DND-41 (cell line): Measurements from ENCODE around the gene SCLY.

Experiments used
- CTCF ChIP-seq: IDR thresholded peaks from 2 replicates; pipeline ENCODE4 v1.5.1; 2012; ENCODE audit warnings: borderline replicate concordance, low read length, moderate library complexity, mild to moderate bottlenecking; ENCODE audit not compliant: poor library complexity, severe bottlenecking; ENCODE audit errors: extremely low read depth
- EZH2 ChIP-seq: IDR thresholded peaks from 3 replicates; pipeline ENCODE4 v1.6.1; 2012; ENCODE audit warnings: borderline replicate concordance, low read depth, mild to moderate bottlenecking, moderate library complexity, low read length, inconsistent platforms; ENCODE audit not compliant: severe bottlenecking

DNA sequence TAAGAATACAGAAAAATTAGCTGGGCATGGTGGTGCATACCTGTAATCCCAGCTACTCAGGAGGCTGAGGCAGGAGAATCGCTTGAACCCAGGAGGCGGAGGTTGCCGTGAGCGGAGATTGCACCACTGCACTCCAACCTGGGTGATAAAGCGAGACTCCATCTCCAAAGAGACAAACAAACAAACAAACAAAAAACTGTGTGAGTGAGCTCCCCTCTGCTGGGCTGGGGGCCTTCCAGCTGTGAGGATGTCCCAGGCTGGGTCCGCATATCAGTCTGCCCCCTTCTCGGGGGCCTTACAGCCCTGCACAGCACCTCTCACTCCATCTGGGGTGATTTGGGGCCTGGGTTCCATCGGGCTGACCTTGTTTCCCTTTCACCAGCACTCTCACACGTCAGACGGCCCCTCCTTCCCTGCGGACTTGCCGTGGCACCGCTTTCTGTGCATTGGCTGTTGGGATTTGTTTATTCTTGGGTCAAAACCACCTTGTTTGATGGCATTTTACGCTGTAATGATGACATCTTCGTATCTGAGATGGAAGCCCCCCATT lies 74.9 kb downstream of the SCLY start:
- no peak for TF ChIP-seq CTCF
- no peak for TF ChIP-seq EZH2
